Measurements from ENCODE around the gene PCLAF. TPM values are rescaled to one million over a fixed set of nuclear protein-coding genes. Genes with fewer than 3 reads are reported as not detected.
"Not testable (repeated sequence)": the region's sequence is repeated elsewhere in the genome, so short reads cannot be mapped to it uniquely, and the experiment has no call there.

The PCLAF gene
- total RNA-seq, 1 donor from 2014 or later = 4.7 TPM

- peaks cover 15% of the 10 kb centered on the region for H3K4me1 Mint-ChIP-seq (ENCODE audit: low read depth, unreplicated experiment)
- no peak overlapping the region for H3K27ac Mint-ChIP-seq (ENCODE audit: unreplicated experiment)
Observed at GRCh38 chr15:64386291-64386690, 5.0 kb upstream of the PCLAF start.

GRCh38 chr15:64383760-64384159 is 2.5 kb upstream of the PCLAF start:
- Mint-ChIP-seq H3K4me3 (ENCODE audit: unreplicated experiment) (no peak overlapping the region), H3K27ac (ENCODE audit: unreplicated experiment) (no peak overlapping the region), H3K36me3 (ENCODE audit: unreplicated experiment) (no peaks in the 10 kb centered on the region), H3K4me1 (ENCODE audit: low read depth, unreplicated experiment) (peaks cover 14% of the 10 kb centered on the region), H3K9me3 (ENCODE audit: unreplicated experiment) (peaks cover 7% of the 10 kb centered on the region), H3K27me3 (ENCODE audit: unreplicated experiment) (peaks cover 6% of the 10 kb centered on the region)
- TF ChIP-seq CTCF (IDR thresholded peaks at IDR 0.05; ENCODE audit: partially characterized antibody, unreplicated experiment) = no peak
- DNase-seq = no peak

More at GRCh38 chr15:64386291-64386690, 5.0 kb upstream of the PCLAF start:
- no peak for TF ChIP-seq CTCF (IDR thresholded peaks at IDR 0.05; ENCODE audit: partially characterized antibody, unreplicated experiment)
- Mint-ChIP-seq H3K27me3 (ENCODE audit: unreplicated experiment) (peaks cover 6% of the 10 kb centered on the region), H3K9me3 (ENCODE audit: unreplicated experiment) (peaks cover 7% of the 10 kb centered on the region), H3K4me3 (ENCODE audit: unreplicated experiment) (no peak overlapping the region), H3K36me3 (ENCODE audit: unreplicated experiment) (no peaks in the 10 kb centered on the region)
- DNase-seq = no peak

GRCh38 chr15:64380130-64380870 is 941 bp downstream of the PCLAF start:
- DNase-seq; H3K36me3 Mint-ChIP-seq (ENCODE audit: unreplicated experiment); H3K4me1 Mint-ChIP-seq (ENCODE audit: low read depth, unreplicated experiment); H3K27me3 Mint-ChIP-seq (ENCODE audit: unreplicated experiment); H3K27ac Mint-ChIP-seq (ENCODE audit: unreplicated experiment); H3K9me3 Mint-ChIP-seq (ENCODE audit: unreplicated experiment): not testable (repeated sequence)
- H3K4me3 Mint-ChIP-seq (ENCODE audit: unreplicated experiment) = peak overlapping the region; percentile 78

- no peak for TF ChIP-seq CTCF (IDR thresholded peaks at IDR 0.05; ENCODE audit: partially characterized antibody, unreplicated experiment)
- peaks cover 2% of the 10 kb centered on the region for H3K27me3 Mint-ChIP-seq (ENCODE audit: unreplicated experiment)
- H3K4me1 Mint-ChIP-seq (ENCODE audit: low read depth, unreplicated experiment) = peaks cover 9% of the 10 kb centered on the region
- H3K9me3 Mint-ChIP-seq (ENCODE audit: unreplicated experiment) = peaks cover 2% of the 10 kb centered on the region
- DNase-seq = no peak
- peak overlapping the region; percentile 73 for H3K4me3 Mint-ChIP-seq (ENCODE audit: unreplicated experiment)
- no peak overlapping the region for H3K27ac Mint-ChIP-seq (ENCODE audit: unreplicated experiment)
- H3K36me3 Mint-ChIP-seq (ENCODE audit: unreplicated experiment) = no peaks in the 10 kb centered on the region
Observed at GRCh38 chr15:64379216-64379960, 1.9 kb downstream of the PCLAF start.

GRCh38 chr15:64373360-64373759 is 7.9 kb downstream of the PCLAF start:
- TF ChIP-seq CTCF (IDR thresholded peaks at IDR 0.05; ENCODE audit: partially characterized antibody, unreplicated experiment) = no peak
- no peak overlapping the region for H3K4me3 Mint-ChIP-seq (ENCODE audit: unreplicated experiment)
- H3K36me3 Mint-ChIP-seq (ENCODE audit: unreplicated experiment) = no peaks in the 10 kb centered on the region
- no peak for DNase-seq
- no peaks in the 10 kb centered on the region for H3K27me3 Mint-ChIP-seq (ENCODE audit: unreplicated experiment)
- H3K4me1 Mint-ChIP-seq (ENCODE audit: low read depth, unreplicated experiment) = no peaks in the 10 kb centered on the region
- H3K9me3 Mint-ChIP-seq (ENCODE audit: unreplicated experiment) = no peaks in the 10 kb centered on the region
- no peak overlapping the region for H3K27ac Mint-ChIP-seq (ENCODE audit: unreplicated experiment)

- H3K4me1 Mint-ChIP-seq (ENCODE audit: low read depth, unreplicated experiment); H3K27me3 Mint-ChIP-seq (ENCODE audit: unreplicated experiment); H3K9me3 Mint-ChIP-seq (ENCODE audit: unreplicated experiment); H3K36me3 Mint-ChIP-seq (ENCODE audit: unreplicated experiment); H3K27ac Mint-ChIP-seq (ENCODE audit: unreplicated experiment); DNase-seq; H3K4me3 Mint-ChIP-seq (ENCODE audit: unreplicated experiment): not testable (repeated sequence)
Observed at GRCh38 chr15:64371383-64371782, 9.9 kb downstream of the PCLAF start.

All from glutamatergic neuron (in vitro differentiated cells).